GM12865 (cell line): ENCODE data around the gene RPL10A.

Experiments used
- DNase-seq: peaks from one replicate; pipeline ENCODE4 v3.0.0; 2010; ENCODE audit warnings: low read depth
- H3K4me3 ChIP-seq: 2 replicates; pipeline ENCODE4 v1.5.1; 2011; ENCODE audit warnings: mild to moderate bottlenecking, low read depth, low read length, control low read depth
- CTCF ChIP-seq: IDR thresholded peaks from 2 replicates; pipeline ENCODE4 v1.5.1; 2011; ENCODE audit warnings: low read length, control low read depth, low read depth, inconsistent platforms; ENCODE audit not compliant: insufficient read depth; ENCODE audit errors: missing control alignments

RPL10A gene

GRCh38 chr6:35476004-35476403, 7.8 kb downstream of the RPL10A start:
- no peak for TF ChIP-seq CTCF
- no peak for DNase-seq
- no peak overlapping the region for H3K4me3 ChIP-seq

- no peak for DNase-seq
- H3K4me3 ChIP-seq, result no peak overlapping the region
These were observed 8.8 kb downstream of the RPL10A start for GRCh38 chr6:35477028-35477427.

GRCh38 chr6:35477551-35478179, 9.5 kb downstream of the RPL10A start:
- no peak for TF ChIP-seq CTCF
- DNase-seq, result no peak

More at GRCh38 chr6:35477028-35477427, 8.8 kb downstream of the RPL10A start:
- TF ChIP-seq CTCF, result no peak

GRCh38 chr6:35478259-35478658, 10.1 kb downstream of the RPL10A start:
- no peak for DNase-seq
- TF ChIP-seq CTCF, result no peak
- H3K4me3 ChIP-seq, result no peak overlapping the region

More at GRCh38 chr6:35477551-35478179, 9.5 kb downstream of the RPL10A start:
- H3K4me3 ChIP-seq, result no peak overlapping the region

GRCh38 chr6:35480176-35480575, 12.0 kb downstream of the RPL10A start:
- no peak for DNase-seq
- no peak overlapping the region for H3K4me3 ChIP-seq
- TF ChIP-seq CTCF, result no peak

- no peak overlapping the region for H3K4me3 ChIP-seq
- TF ChIP-seq CTCF, result no peak
- no peak for DNase-seq
These were observed 13.0 kb downstream of the RPL10A start for GRCh38 chr6:35481226-35481625.

GRCh38 chr6:35483062-35483461, 14.9 kb downstream of the RPL10A start:
- H3K4me3 ChIP-seq, result no peak overlapping the region
- no peak for TF ChIP-seq CTCF
- no peak for DNase-seq
